PC-3 (cell line): ENCODE results near the gene CARHSP1. TPM values are rescaled to one million over a fixed set of nuclear protein-coding genes. Genes with fewer than 3 reads are reported as not detected.

Experiments used
- ATAC-seq: fragments of 200-7000 bp; cut with Tn5 transposase; 2 replicates; pipeline ENCODE4 v1.9.1; 2020; ENCODE audit warnings: mild to moderate bottlenecking, moderate library complexity
- BruUV-seq: library from RNA; stranded (reverse); fragments of 400-500 nt; replicated peaks from 2 replicates; lab custom pipeline; 2021; lab: Mats Ljungman, UMichigan
- CTCF ChIA-PET: fragments of 300-600 bp; sonication (Branson Sonifier 250); formaldehyde crosslinking; loops from one replicate; lab custom pipeline; 2022; ENCODE audit warnings: antibody characterized with exemption; lab: Charles Lee
- POLR2A ChIA-PET: fragments of 300-600 bp; sonication (Branson Sonifier 250); formaldehyde crosslinking; loops from one replicate; lab custom pipeline; 2022; ENCODE audit warnings: antibody characterized with exemption; ENCODE audit not compliant: unreplicated experiment; lab: Charles Lee
- DNase-seq: peaks from one replicate; pipeline ENCODE4 v3.0.0-alpha.2; 2015
- H2AFZ ChIP-seq: fragments of 300-600 bp; sonication (generic); 2 replicates; pipeline ENCODE4 v1.6.0; 2016; ENCODE audit warnings: antibody characterized with exemption, low read length
- H3F3A ChIP-seq: fragments of 300-600 bp; sonication (generic); one replicate; pipeline ENCODE4 v1.6.0; 2017; ENCODE audit warnings: antibody characterized with exemption, low read length, control low read depth, mild to moderate bottlenecking; ENCODE audit not compliant: unreplicated experiment
- H3K27ac ChIP-seq: fragments of 300-600 bp; sonication (generic); 2 replicates; pipeline ENCODE4 v1.5.1; 2016; ENCODE audit warnings: mild to moderate bottlenecking, low read length
- H3K27me3 ChIP-seq: fragments of 300-600 bp; sonication (generic); 2 replicates; pipeline ENCODE4 v1.6.1; 2016; ENCODE audit warnings: low read length, mixed read lengths
- H3K36me3 ChIP-seq: fragments of 300-600 bp; sonication (generic); 2 replicates; pipeline ENCODE4 v1.6.1; 2016; ENCODE audit warnings: low read depth, mixed run types, low read length, mixed read lengths
- H3K4me1 ChIP-seq: fragments of 300-600 bp; sonication (generic); 2 replicates; pipeline ENCODE4 v1.5.1; 2016; ENCODE audit warnings: low read length; ENCODE audit not compliant: insufficient read depth
- H3K4me2 ChIP-seq: fragments of 300-600 bp; sonication (generic); 2 replicates; pipeline ENCODE4 v1.6.0; 2016; ENCODE audit warnings: low read length
- H3K4me3 ChIP-seq: fragments of 300-600 bp; sonication (generic); 2 replicates; pipeline ENCODE4 v1.5.1; 2016; ENCODE audit warnings: mild to moderate bottlenecking, low read length, mixed read lengths
- H3K79me2 ChIP-seq: fragments of 300-600 bp; sonication (generic); 2 replicates; pipeline ENCODE4 v1.6.1; 2017; ENCODE audit warnings: low read length, mixed read lengths
- H3K9ac ChIP-seq: fragments of 300-600 bp; sonication (generic); 2 replicates; pipeline ENCODE4 v1.6.0; 2016; ENCODE audit warnings: mild to moderate bottlenecking, low read length
- H3K9me2 ChIP-seq: fragments of 300-600 bp; sonication (generic); replicated peaks from 2 replicates; pipeline ENCODE4 v1.6.1; 2016; ENCODE audit warnings: mixed run types, low read length, mixed read lengths
- H3K9me3 ChIP-seq: fragments of 300-600 bp; sonication (generic); 2 replicates; pipeline ENCODE4 v1.6.1; 2016; ENCODE audit warnings: low read length, mixed read lengths
- H4K20me1 ChIP-seq: fragments of 300-600 bp; sonication (generic); 2 replicates; pipeline ENCODE4 v1.6.1; 2016; ENCODE audit warnings: low read length, mixed read lengths
- CTCF ChIP-seq: fragments of 300-600 bp; sonication (generic); conservative IDR thresholded peaks from 2 replicates; pipeline ENCODE4 v1.5.1; 2017; ENCODE audit warnings: antibody characterized with exemption, low read depth, mild to moderate bottlenecking, low read length
- EZH2 ChIP-seq: fragments of 300-600 bp; sonication (generic); IDR thresholded peaks from one replicate; pipeline ENCODE4 v1.6.1; 2017; ENCODE audit warnings: antibody characterized with exemption, mild to moderate bottlenecking, low read length; ENCODE audit not compliant: unreplicated experiment
- EZH2phosphoT487 ChIP-seq: fragments of 300-600 bp; sonication (generic); IDR thresholded peaks from 2 replicates; pipeline ENCODE4 v1.6.1; 2018; ENCODE audit warnings: mild to moderate bottlenecking, antibody characterized with exemption, low read length, borderline replicate concordance
- intact Hi-C: fragments of 100-400 bp; cut with micrococcal nuclease; formaldehyde crosslinking; loops from 2 replicates; pipeline ENCODE4 v1.9.0; 2023
- total RNA-seq: library from RNA; depleted of rRNA; stranded (reverse); fragments of >200 nt; gene quantifications from 2 replicates; pipeline ENCODE4 v1.2.3, GENCODE V29; 2014

The CARHSP1 gene
- total RNA-seq, 1 experiment from 2014 or later = 142 TPM

GRCh38 chr16:8855051-8855786 is 13.6 kb downstream of the CARHSP1 start:
- peaks cover 8% of the 10 kb centered on the region for H3K4me1 ChIP-seq
- H3K79me2 ChIP-seq = 0 out of 2 replicates have a peak, but pooled peaks cover 4% of the 10 kb centered on the region
- ATAC-seq = no peak
- H3K4me2 ChIP-seq = no peak overlapping the region
- peaks cover under 1% of the 10 kb centered on the region for H3F3A ChIP-seq
- H3K9me3 ChIP-seq = no peaks in the 10 kb centered on the region
- CTCF ChIA-PET = no interaction called here
- intact Hi-C loops = no loop called here
- no peak overlapping the region for H3K27ac ChIP-seq
- TF ChIP-seq EZH2 = no peak
- TF ChIP-seq EZH2phosphoT487 = no peak
- TF ChIP-seq CTCF = peak; percentile 42; the same call in 1 of the 2 replicates
- DNase-seq = no peak
- H4K20me1 ChIP-seq = no peaks in the 10 kb centered on the region
- H3K4me3 ChIP-seq = no peak overlapping the region
- no TSS peak for BruUV-seq
- no peaks in the 10 kb centered on the region for H3K27me3 ChIP-seq
- no peaks in the 10 kb centered on the region for H3K9me2 ChIP-seq
- POLR2A ChIA-PET = interaction anchor here (0.6 kb wide), 1 partner anchor 236 kb away, joined by 17 read pairs; the partner anchor contains the start of gene HAPSTR1
- H3K9ac ChIP-seq = no peak overlapping the region
- peaks cover 4% of the 10 kb centered on the region; the same call in 1 of the 2 replicates for H3K36me3 ChIP-seq
- H2AFZ ChIP-seq = no peak overlapping the region

DNA sequence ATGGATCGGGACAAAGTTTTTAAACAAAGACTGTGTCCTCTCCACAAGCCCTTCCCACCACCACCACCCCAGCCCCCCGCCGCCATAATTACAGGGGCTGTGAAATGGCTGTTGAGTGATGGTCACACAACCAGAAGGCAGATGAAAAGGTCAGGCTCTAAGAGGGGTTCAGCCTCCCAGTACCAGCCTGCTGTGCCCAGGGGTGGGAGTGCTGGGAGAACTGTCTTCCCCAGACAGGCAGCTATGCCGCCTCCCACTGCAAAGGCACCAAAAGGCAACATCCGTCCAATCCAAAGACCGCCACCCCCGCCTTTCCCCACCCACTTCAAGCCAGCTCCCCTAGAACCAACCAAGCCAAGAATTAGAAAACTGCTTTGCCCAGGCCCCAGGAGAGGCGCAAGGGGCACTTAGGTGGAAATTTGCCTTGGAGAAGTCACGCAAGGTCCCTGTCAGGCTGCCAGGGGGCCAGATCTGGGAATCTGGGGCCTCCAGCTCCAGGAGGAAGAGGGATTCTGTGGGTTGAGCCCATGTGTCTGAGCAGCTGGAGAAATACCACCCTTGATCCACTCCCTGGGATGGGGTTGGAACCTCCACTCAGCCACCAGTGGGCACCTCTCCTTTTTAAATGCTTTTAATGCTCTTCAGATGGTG is 14.4 kb downstream of the CARHSP1 start:
- Histone ChIP-seq H3K9ac (no peak overlapping the region), H3K27ac (no peak overlapping the region), H3K27me3 (no peaks in the 10 kb centered on the region), H3K9me2 (no peaks in the 10 kb centered on the region), H3F3A (peaks cover 5% of the 10 kb centered on the region), H4K20me1 (no peaks in the 10 kb centered on the region), H3K9me3 (no peaks in the 10 kb centered on the region), H3K4me2 (no peak overlapping the region), H3K4me3 (no peak overlapping the region), H3K36me3 (peaks cover 12% of the 10 kb centered on the region; the same call in 1 of the 2 replicates), H3K79me2 (0 out of 2 replicates have a peak, but pooled peaks cover 3% of the 10 kb centered on the region), H2AFZ (no peak overlapping the region), H3K4me1 (peaks cover 16% of the 10 kb centered on the region)
- ChIA-PET CTCF (no interaction called here), POLR2A (no interaction called here)
- no peak for ATAC-seq
- no peak for DNase-seq
- BruUV-seq = no TSS peak
- intact Hi-C loops = no loop called here
- TF ChIP-seq EZH2phosphoT487 (no peak), CTCF (no peak), EZH2 (no peak)

GRCh38 chr16:8853611-8854010 is 15.2 kb downstream of the CARHSP1 start:
- no peak overlapping the region for H3K27ac ChIP-seq
- POLR2A ChIA-PET = no interaction called here

More at GRCh38 chr16:8853611-8854010, 15.2 kb downstream of the CARHSP1 start:
- Histone ChIP-seq H3K4me3 (no peak overlapping the region), H3F3A (peaks cover 5% of the 10 kb centered on the region), H3K9ac (no peak overlapping the region), H3K4me2 (no peak overlapping the region), H3K4me1 (peaks cover 24% of the 10 kb centered on the region), H3K79me2 (no peaks in the 10 kb centered on the region), H2AFZ (no peak overlapping the region), H3K36me3 (peaks cover 12% of the 10 kb centered on the region; the same call in 1 of the 2 replicates), H4K20me1 (no peaks in the 10 kb centered on the region), H3K9me2 (no peaks in the 10 kb centered on the region), H3K27me3 (no peaks in the 10 kb centered on the region), H3K9me3 (no peaks in the 10 kb centered on the region)
- ATAC-seq (no peak), DNase-seq (no peak)
- intact Hi-C loops = no loop called here
- BruUV-seq = TSS peak; percentile 12
- no peak for TF ChIP-seq CTCF
- no peak for TF ChIP-seq EZH2phosphoT487
- TF ChIP-seq EZH2 = no peak
- CTCF ChIA-PET = no interaction called here
